GM18951 (cell line): ENCODE results near the gene PBXIP1.
"Not testable (repeated sequence)": the region's sequence is repeated elsewhere in the genome, so short reads cannot be mapped to it uniquely, and the experiment has no call there.

ENCODE experiments used
- POLR2A ChIP-seq: IDR thresholded peaks from 4 replicates; pipeline ENCODE4 v1.6.1; 2011; ENCODE audit warnings: mild to moderate bottlenecking; ENCODE audit not compliant: insufficient read length, insufficient read depth; ENCODE audit errors: extremely low read depth
- in situ Hi-C: fragments of 300-500 bp; cut with MboI; formaldehyde crosslinking; loops from one replicate; pipeline ENCODE4 v1.12.0; 2022; ENCODE audit warnings: low sequenced_read_pairs, mixed read lengths, inconsistent platforms; ENCODE audit not compliant: unreplicated experiment

Gene PBXIP1

DNA sequence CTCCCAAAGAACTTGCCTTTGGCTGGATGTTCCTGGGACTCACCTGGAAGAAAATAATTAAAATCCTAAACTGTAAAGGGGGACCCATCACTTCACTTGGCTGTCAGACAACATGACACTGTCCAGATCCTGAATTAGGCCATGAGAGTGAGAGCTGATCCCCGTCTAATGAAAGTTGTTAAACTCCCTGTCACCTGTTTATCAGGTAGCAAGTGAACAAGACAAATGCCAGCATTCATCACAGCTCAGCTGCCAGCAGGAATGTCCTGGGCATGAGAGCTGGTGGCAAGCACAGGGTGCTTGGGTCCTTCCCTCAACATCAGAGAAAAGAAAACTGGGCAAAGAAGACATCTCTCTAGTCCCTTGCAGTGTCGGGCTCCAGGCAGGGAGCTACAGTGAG lies 43.1 kb downstream of the PBXIP1 start:
- no peak for TF ChIP-seq POLR2A
- in situ Hi-C loops = no loop called here

DNA sequence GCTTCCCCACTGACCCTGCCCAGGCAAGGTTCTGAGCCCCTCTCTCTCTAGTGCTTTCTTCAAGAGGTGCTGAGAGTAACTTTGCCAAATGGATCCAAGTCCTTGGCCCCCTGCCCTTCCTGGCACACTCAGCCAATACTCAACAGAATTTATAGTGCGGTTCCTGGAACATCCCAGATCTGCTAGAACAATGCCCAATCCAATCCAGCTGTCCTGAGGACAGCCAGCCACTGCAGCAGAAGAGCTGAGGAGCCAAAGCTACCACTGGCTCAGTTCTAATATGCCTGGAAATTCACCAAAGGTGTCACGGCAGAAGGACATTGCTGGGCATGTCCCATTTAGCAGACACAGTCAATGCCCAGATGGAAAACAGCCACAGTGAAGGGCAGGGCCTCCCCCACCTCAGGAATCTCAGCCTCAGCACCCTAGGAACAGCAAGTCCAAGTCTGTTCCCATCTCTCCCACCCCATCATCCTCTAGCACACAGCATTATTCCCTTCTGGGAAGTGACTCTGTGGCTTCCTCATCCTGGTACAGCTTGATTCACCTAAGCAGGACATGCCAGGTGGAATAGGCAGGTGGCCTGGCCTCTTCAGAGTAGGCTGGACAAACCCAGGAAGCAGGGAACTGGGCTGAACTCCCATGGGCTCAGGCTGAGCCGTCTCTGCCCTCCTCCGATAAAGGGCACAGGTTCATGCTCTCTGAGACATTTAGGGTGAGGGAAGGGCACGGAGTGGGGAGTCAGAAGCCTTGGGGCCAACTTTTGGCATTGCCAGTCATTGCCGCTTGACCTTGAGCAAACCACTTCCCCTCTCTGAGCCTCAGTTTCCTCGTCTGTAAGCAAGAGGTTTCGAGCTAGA lies 44.0 kb downstream of the PBXIP1 start:
- TF ChIP-seq POLR2A = no peak
- in situ Hi-C loops = no loop called here

DNA sequence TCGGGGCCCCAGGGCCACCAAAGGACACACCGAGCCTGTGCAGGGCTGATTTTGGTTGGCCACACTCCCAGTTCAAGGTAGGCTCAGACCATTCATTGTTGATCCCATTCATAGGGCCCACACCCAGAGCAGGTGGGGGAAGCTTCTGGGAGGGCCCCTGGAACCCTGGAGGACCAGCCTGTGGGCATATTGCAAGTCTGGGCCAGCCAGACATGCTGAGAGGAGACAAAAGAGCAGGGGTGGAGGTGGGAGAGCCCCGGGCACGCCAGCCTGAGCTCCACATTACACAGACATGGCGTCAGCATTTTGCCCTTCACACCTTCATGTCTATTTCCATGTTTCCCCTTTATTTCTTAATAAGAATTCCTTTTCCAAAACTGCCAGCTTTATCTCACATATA lies 45.0 kb downstream of the PBXIP1 start:
- no peak for TF ChIP-seq POLR2A
- in situ Hi-C loops = no loop called here

GRCh38 chr1:154908937-154909336 lies 47.0 kb downstream of the PBXIP1 start:
- TF ChIP-seq POLR2A = no peak
- in situ Hi-C loops = no loop called here

DNA sequence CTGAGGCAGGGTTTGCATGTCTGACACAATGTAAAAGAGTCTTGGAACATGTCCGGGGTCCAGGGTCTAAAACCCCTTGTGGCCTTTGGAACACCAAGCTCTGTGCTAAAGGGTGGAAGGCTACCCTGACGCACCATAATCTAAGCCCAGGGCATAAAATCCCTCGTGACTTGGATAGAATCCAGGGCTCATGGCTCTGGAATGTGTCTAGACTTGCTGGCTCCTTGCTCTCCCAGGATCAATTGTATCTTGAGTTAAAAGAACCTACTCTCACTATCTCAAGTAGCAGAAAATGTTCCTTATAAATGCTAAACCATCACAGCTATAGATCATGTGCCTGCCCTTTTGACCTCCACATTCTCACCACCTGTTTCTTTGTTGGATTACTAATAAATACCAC lies 47.8 kb downstream of the PBXIP1 start:
- in situ Hi-C loops = not testable (repeated sequence)

GRCh38 chr1:154906621-154907081 lies 49.2 kb downstream of the PBXIP1 start:
- no peak for TF ChIP-seq POLR2A
- in situ Hi-C loops = no loop called here

GRCh38 chr1:154902938-154903566 lies 52.8 kb downstream of the PBXIP1 start:
- in situ Hi-C loops = no loop called here
- TF ChIP-seq POLR2A = no peak

DNA sequence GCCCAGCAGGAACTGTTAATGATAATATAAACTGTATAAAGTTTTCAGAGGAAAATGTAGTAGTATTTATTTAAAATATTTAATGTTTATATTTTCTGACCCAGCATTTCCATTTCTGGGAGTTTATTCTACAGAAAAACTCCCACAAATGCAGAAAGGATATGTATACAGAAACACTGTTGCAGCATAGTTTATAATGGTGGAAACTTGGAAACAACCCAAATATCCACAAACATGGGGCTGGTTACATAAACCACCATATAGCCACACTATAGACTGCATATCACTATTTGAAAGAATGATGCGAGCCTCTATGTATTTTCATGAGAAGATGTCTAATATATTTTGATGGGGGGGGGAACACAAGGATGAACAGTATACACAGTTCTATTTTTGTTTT lies 54.3 kb downstream of the PBXIP1 start:
- in situ Hi-C loops = no loop called here
- no peak for TF ChIP-seq POLR2A

- TF ChIP-seq POLR2A = no peak
- in situ Hi-C loops = loop anchor here (25.0 kb wide), 1 partner anchor 337 kb away; the partner anchor contains the start of genes CHRNB2 and UBE2Q1
Measured at GRCh38 chr1:154899041-154899440, 56.9 kb downstream of the PBXIP1 start.

GRCh38 chr1:154896771-154897286 lies 59.1 kb downstream of the PBXIP1 start:
- in situ Hi-C loops = loop anchor here (25.0 kb wide), 1 partner anchor 335 kb away; the partner anchor contains the start of genes CHRNB2 and UBE2Q1
- TF ChIP-seq POLR2A = no peak

DNA sequence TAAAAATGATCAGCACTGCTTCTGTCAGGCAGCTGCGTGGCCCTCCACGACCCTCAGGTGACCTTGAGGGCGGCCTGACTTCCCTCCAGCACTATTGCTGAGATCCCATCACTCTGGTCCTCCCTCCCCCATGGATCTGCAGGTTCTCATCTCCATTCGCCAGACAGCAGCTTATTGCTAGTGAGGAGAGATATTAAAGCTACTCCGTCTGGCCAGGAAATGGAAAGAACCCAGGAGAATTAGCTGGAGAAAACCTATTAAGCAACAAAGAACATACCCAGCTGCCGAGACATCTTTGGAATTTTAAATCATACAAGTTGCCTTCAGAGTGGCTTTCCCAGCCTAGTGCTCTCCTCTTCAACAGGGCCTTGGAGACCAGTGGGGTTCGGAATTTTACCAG lies 60.1 kb downstream of the PBXIP1 start:
- in situ Hi-C loops = loop anchor here (25.0 kb wide), 1 partner anchor 333 kb away; the partner anchor contains the start of genes CHRNB2 and UBE2Q1
- TF ChIP-seq POLR2A = no peak
